ENCODE data around the gene PARD6G.

Gene PARD6G

GRCh38 chr18:80126797-80127196 lies 120.5 kb downstream of the PARD6G start:
- Histone ChIP-seq H2BK120ac (ENCODE audit: low read depth, low read length) (no peak overlapping the region), H3K14ac (ENCODE audit: low read length in 2 of 2) (no peak overlapping the region), H3K27me3 (ENCODE audit: control insufficient read depth in 1 of 2, insufficient read depth in 1 of 2, low read length in 2 of 2) (no peaks in the 10 kb centered on the region), H2BK5ac (ENCODE audit: low read depth, low read length, poor library complexity, severe bottlenecking) (no peak overlapping the region), H2AK5ac (ENCODE audit: low read length, severe bottlenecking) (no peak overlapping the region), H3K18ac (ENCODE audit: low read depth in 1 of 2, low read length in 2 of 2) (no peak overlapping the region), H3K9ac (ENCODE audit: low read length) (no peak overlapping the region), H4K8ac (ENCODE audit: low read length) (no peak overlapping the region), H2BK15ac (ENCODE audit: low read depth, poor library complexity, severe bottlenecking) (no peak overlapping the region), H3K27ac (ENCODE audit: low read length, poor library complexity, severe bottlenecking) (no peak overlapping the region), H2BK12ac (ENCODE audit: low read length in 2 of 2) (no peak overlapping the region), H4K91ac (ENCODE audit: low read length) (no peak overlapping the region), H3K4me3 (ENCODE audit: insufficient read depth in 1 of 2, low read depth in 1 of 2, low read length in 2 of 2) (no peak overlapping the region), H3K36me3 (ENCODE audit: control insufficient read depth in 1 of 2, insufficient read depth in 2 of 2, low read depth in 1 of 2, low read length in 2 of 2) (peaks cover 0 to 7% of the 10 kb centered on the region in 2 experiments), H3K79me1 (replicated peaks; ENCODE audit: low read length, poor library complexity, severe bottlenecking) (peaks cover 8% of the 10 kb centered on the region), H3K9me3 (ENCODE audit: control insufficient read depth, low read length) (no peaks in the 10 kb centered on the region), H3K4ac (ENCODE audit: low read depth in 1 of 2, low read length in 2 of 2) (no peak overlapping the region), H2AFZ (ENCODE audit: low read depth, low read length) (no peak overlapping the region), H3K4me1 (ENCODE audit: control insufficient read depth, insufficient read depth, low read depth, low read length) (peaks cover 2% of the 10 kb centered on the region), H3K4me2 (ENCODE audit: low read length, poor library complexity, severe bottlenecking) (no peak overlapping the region), H3K23ac (ENCODE audit: low read length in 2 of 2) (no peak overlapping the region)
- no peak for DNase-seq
- WGBS, result 100% methylated on average over 8 of the region's 9 CpGs

GRCh38 chr18:80124131-80124530 lies 123.2 kb downstream of the PARD6G start:
- Histone ChIP-seq H2BK15ac (ENCODE audit: low read depth, poor library complexity, severe bottlenecking) (no peak overlapping the region), H3K14ac (ENCODE audit: low read length in 2 of 2) (no peak overlapping the region), H3K27ac (ENCODE audit: low read length, poor library complexity, severe bottlenecking) (no peak overlapping the region), H3K18ac (ENCODE audit: low read depth in 1 of 2, low read length in 2 of 2) (no peak overlapping the region), H2AFZ (ENCODE audit: low read depth, low read length) (no peak overlapping the region), H3K23ac (ENCODE audit: low read length in 2 of 2) (no peak overlapping the region), H3K4me3 (ENCODE audit: insufficient read depth in 1 of 2, low read depth in 1 of 2, low read length in 2 of 2) (no peak overlapping the region), H3K4ac (ENCODE audit: low read depth in 1 of 2, low read length in 2 of 2) (no peak overlapping the region), H3K9me3 (ENCODE audit: control insufficient read depth, low read length) (no peaks in the 10 kb centered on the region), H3K4me2 (ENCODE audit: low read length, poor library complexity, severe bottlenecking) (no peak overlapping the region), H3K4me1 (ENCODE audit: control insufficient read depth, insufficient read depth, low read depth, low read length) (peaks cover 2% of the 10 kb centered on the region), H3K27me3 (ENCODE audit: control insufficient read depth in 1 of 2, insufficient read depth in 1 of 2, low read length in 2 of 2) (no peaks in the 10 kb centered on the region), H4K8ac (ENCODE audit: low read length) (no peak overlapping the region), H3K36me3 (ENCODE audit: control insufficient read depth in 1 of 2, insufficient read depth in 2 of 2, low read depth in 1 of 2, low read length in 2 of 2) (peaks cover 12 to 29% of the 10 kb centered on the region in 2 experiments), H4K91ac (ENCODE audit: low read length) (no peak overlapping the region), H3K9ac (ENCODE audit: low read length) (no peak overlapping the region), H2AK5ac (ENCODE audit: low read length, severe bottlenecking) (no peak overlapping the region), H2BK5ac (ENCODE audit: low read depth, low read length, poor library complexity, severe bottlenecking) (no peak overlapping the region), H2BK120ac (ENCODE audit: low read depth, low read length) (no peak overlapping the region), H2BK12ac (ENCODE audit: low read length in 2 of 2) (no peak overlapping the region), H3K79me1 (replicated peaks; ENCODE audit: low read length, poor library complexity, severe bottlenecking) (peaks cover 18% of the 10 kb centered on the region)
- DNase-seq, result no peak

GRCh38 chr18:80120932-80121331 lies 126.4 kb downstream of the PARD6G start:
- Histone ChIP-seq H3K14ac (ENCODE audit: low read length in 2 of 2) (no peak overlapping the region), H3K27me3 (ENCODE audit: control insufficient read depth in 1 of 2, insufficient read depth in 1 of 2, low read length in 2 of 2) (no peaks in the 10 kb centered on the region), H3K36me3 (ENCODE audit: control insufficient read depth in 1 of 2, insufficient read depth in 2 of 2, low read depth in 1 of 2, low read length in 2 of 2) (peaks cover 12 to 48% of the 10 kb centered on the region in 2 experiments), H3K27ac (ENCODE audit: low read length, poor library complexity, severe bottlenecking) (no peak overlapping the region), H3K4me2 (ENCODE audit: low read length, poor library complexity, severe bottlenecking) (no peak overlapping the region), H4K91ac (ENCODE audit: low read length) (no peak overlapping the region), H3K4me1 (ENCODE audit: control insufficient read depth, insufficient read depth, low read depth, low read length) (peaks cover 2% of the 10 kb centered on the region), H2BK120ac (ENCODE audit: low read depth, low read length) (no peak overlapping the region), H3K4me3 (ENCODE audit: insufficient read depth in 1 of 2, low read depth in 1 of 2, low read length in 2 of 2) (no peak overlapping the region), H2BK12ac (ENCODE audit: low read length in 2 of 2) (no peak overlapping the region), H2AK5ac (ENCODE audit: low read length, severe bottlenecking) (no peak overlapping the region), H3K23ac (ENCODE audit: low read length in 2 of 2) (no peak overlapping the region), H2BK15ac (ENCODE audit: low read depth, poor library complexity, severe bottlenecking) (no peak overlapping the region), H3K9ac (ENCODE audit: low read length) (no peak overlapping the region), H2BK5ac (ENCODE audit: low read depth, low read length, poor library complexity, severe bottlenecking) (no peak overlapping the region), H3K18ac (ENCODE audit: low read depth in 1 of 2, low read length in 2 of 2) (no peak overlapping the region), H2AFZ (ENCODE audit: low read depth, low read length) (no peak overlapping the region), H3K79me1 (replicated peaks; ENCODE audit: low read length, poor library complexity, severe bottlenecking) (peaks cover 16% of the 10 kb centered on the region), H3K4ac (ENCODE audit: low read depth in 1 of 2, low read length in 2 of 2) (no peak overlapping the region), H3K9me3 (ENCODE audit: control insufficient read depth, low read length) (no peaks in the 10 kb centered on the region), H4K8ac (ENCODE audit: low read length) (no peak overlapping the region)
- 100% methylated on average over 1 of the region's 1 CpG for WGBS
- DNase-seq, result no peak

DNA sequence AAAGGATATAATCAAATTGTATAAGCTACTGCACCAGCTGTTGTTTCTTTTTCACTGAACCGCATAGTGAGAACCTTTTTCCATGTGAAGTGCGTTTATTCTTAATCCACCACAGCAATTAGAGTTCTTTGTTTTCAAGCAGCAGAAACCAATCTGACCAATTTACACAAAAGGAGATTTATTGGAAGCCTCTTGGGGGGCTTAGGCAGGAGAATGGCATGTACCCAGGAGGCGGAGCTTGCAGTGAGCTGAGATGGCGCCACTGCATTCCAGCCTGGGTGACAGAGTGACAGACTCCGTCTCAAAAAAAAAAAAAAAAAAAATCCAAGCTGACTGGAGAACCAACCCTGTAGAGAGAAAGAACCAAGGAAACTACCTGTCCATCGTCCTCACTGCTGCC lies 128.2 kb downstream of the PARD6G start:
- no peak overlapping the region for H3K27ac ChIP-seq (ENCODE audit: low read length, poor library complexity, severe bottlenecking)
- no peak overlapping the region for H3K9ac ChIP-seq (ENCODE audit: low read length)
- no peaks in the 10 kb centered on the region for H3K27me3 ChIP-seq (ENCODE audit: control insufficient read depth in 1 of 2, insufficient read depth in 1 of 2, low read length in 2 of 2)
- H3K4me3 ChIP-seq (ENCODE audit: insufficient read depth in 1 of 2, low read depth in 1 of 2, low read length in 2 of 2), result no peak overlapping the region
- no peak overlapping the region for H4K91ac ChIP-seq (ENCODE audit: low read length)
- no peak overlapping the region for H3K14ac ChIP-seq (ENCODE audit: low read length in 2 of 2)
- no peak overlapping the region for H4K8ac ChIP-seq (ENCODE audit: low read length)
- no peak overlapping the region for H2BK15ac ChIP-seq (ENCODE audit: low read depth, poor library complexity, severe bottlenecking)
- DNase-seq, result no peak
- H3K79me1 ChIP-seq (replicated peaks; ENCODE audit: low read length, poor library complexity, severe bottlenecking), result peaks cover 16% of the 10 kb centered on the region
- H3K4ac ChIP-seq (ENCODE audit: low read depth in 1 of 2, low read length in 2 of 2), result no peak overlapping the region
- 86% methylated on average over 5 of the region's 6 CpGs for WGBS
- H3K18ac ChIP-seq (ENCODE audit: low read depth in 1 of 2, low read length in 2 of 2), result no peak overlapping the region
- no peak overlapping the region for H2BK120ac ChIP-seq (ENCODE audit: low read depth, low read length)
- H3K9me3 ChIP-seq (ENCODE audit: control insufficient read depth, low read length), result no peaks in the 10 kb centered on the region
- no peak overlapping the region for H2AFZ ChIP-seq (ENCODE audit: low read depth, low read length)
- H3K4me1 ChIP-seq (ENCODE audit: control insufficient read depth, insufficient read depth, low read depth, low read length), result peaks cover 6% of the 10 kb centered on the region
- H2AK5ac ChIP-seq (ENCODE audit: low read length, severe bottlenecking), result no peak overlapping the region
- H3K36me3 ChIP-seq (ENCODE audit: control insufficient read depth in 1 of 2, insufficient read depth in 2 of 2, low read depth in 1 of 2, low read length in 2 of 2), result peaks cover 12 to 48% of the 10 kb centered on the region in 2 experiments
- no peak overlapping the region for H2BK12ac ChIP-seq (ENCODE audit: low read length in 2 of 2)
- H3K23ac ChIP-seq (ENCODE audit: low read length in 2 of 2), result no peak overlapping the region
- no peak overlapping the region for H2BK5ac ChIP-seq (ENCODE audit: low read depth, low read length, poor library complexity, severe bottlenecking)
- no peak overlapping the region for H3K4me2 ChIP-seq (ENCODE audit: low read length, poor library complexity, severe bottlenecking)
